HepG2 (cell line): ENCODE data around the gene SNX21. TPM values are rescaled to one million over a fixed set of nuclear protein-coding genes. Genes with fewer than 3 reads are reported as not detected.
A peak's percentile ranks its signal among the peaks of the same experiment; 100 is the strongest.

Source experiments
- BRF2 ChIP-seq: sonication (generic); formaldehyde crosslinking; IDR thresholded peaks from 2 replicates; pipeline ENCODE4 v1.8.1; 2022; ENCODE audit warnings: mild to moderate bottlenecking, missing genetic modification reagents
- CENPX ChIP-seq: sonication (generic); formaldehyde crosslinking; IDR thresholded peaks from 2 replicates; pipeline ENCODE4 v1.9.0; 2021; ENCODE audit warnings: mild to moderate bottlenecking, missing genetic modification reagents, moderate library complexity
- CTCF ChIP-seq: sonication (generic); formaldehyde crosslinking; IDR thresholded peaks from 2 replicates; pipeline ENCODE4 v1.5.0; 2020; ENCODE audit warnings: mild to moderate bottlenecking, missing genetic modification reagents, moderate library complexity
- DPF2 ChIP-seq: sonication (generic); formaldehyde crosslinking; IDR thresholded peaks from 2 replicates; pipeline ENCODE4 v1.4.0; 2020; ENCODE audit warnings: mild to moderate bottlenecking, low read depth, missing genetic modification reagents, borderline replicate concordance
- FOSL1 ChIP-seq: sonication (generic); formaldehyde crosslinking; IDR thresholded peaks from 2 replicates; pipeline ENCODE4 v1.9.0; 2021; ENCODE audit warnings: missing genetic modification reagents, borderline replicate concordance
- FOXM1 ChIP-seq: sonication (generic); formaldehyde crosslinking; IDR thresholded peaks from 2 replicates; pipeline ENCODE4 v1.5.0; 2020; ENCODE audit warnings: missing genetic modification reagents
- HDAC6 ChIP-seq: fragments of 200-600 bp; sonication (generic); IDR thresholded peaks from 2 replicates; pipeline ENCODE4 v1.7.0; 2017; ENCODE audit warnings: mild to moderate bottlenecking, antibody characterized with exemption, low read length, low read depth
- HNRNPL ChIP-seq: fragments of 200-400 bp; formaldehyde crosslinking; IDR thresholded peaks from 2 replicates; pipeline ENCODE4 v1.6.1; 2017; ENCODE audit warnings: mild to moderate bottlenecking, low read depth, low read length
- MTERF4 ChIP-seq: sonication (generic); formaldehyde crosslinking; IDR thresholded peaks from 2 replicates; pipeline ENCODE4 v1.8.0; 2023; ENCODE audit warnings: mild to moderate bottlenecking, missing genetic modification reagents
- NFATC3 ChIP-seq: sonication (generic); formaldehyde crosslinking; IDR thresholded peaks from 2 replicates; pipeline ENCODE4 v1.5.1; 2020; ENCODE audit warnings: mild to moderate bottlenecking, missing genetic modification reagents
- PHB2 ChIP-seq: fragments of 450-650 bp; IDR thresholded peaks from 2 replicates; pipeline ENCODE4 v1.6.1; 2018; ENCODE audit not compliant: partially characterized antibody
- RAD51 ChIP-seq: fragments of 450-650 bp; IDR thresholded peaks from 2 replicates; pipeline ENCODE4 v1.6.1; 2016; ENCODE audit warnings: borderline replicate concordance
- RBFOX2 ChIP-seq: fragments of 200-400 bp; formaldehyde crosslinking; IDR thresholded peaks from 2 replicates; pipeline ENCODE4 v1.6.1; 2017; ENCODE audit warnings: low read depth, mild to moderate bottlenecking, low read length
- SMYD3 ChIP-seq: sonication (generic); formaldehyde crosslinking; IDR thresholded peaks from 2 replicates; pipeline ENCODE4 v1.8.1; 2023; ENCODE audit warnings: mild to moderate bottlenecking, missing genetic modification reagents
- SNAPC2 ChIP-seq: sonication (generic); formaldehyde crosslinking; IDR thresholded peaks from 2 replicates; pipeline ENCODE4 v1.8.1; 2022; ENCODE audit warnings: mild to moderate bottlenecking, missing genetic modification reagents
- SRSF1 ChIP-seq: fragments of 200-400 bp; formaldehyde crosslinking; optimal IDR thresholded peaks from 2 replicates; pipeline ENCODE3; 2017; ENCODE audit warnings: mild to moderate bottlenecking, low read depth, low read length, moderate library complexity
- SRY ChIP-seq: sonication (generic); formaldehyde crosslinking; IDR thresholded peaks from 2 replicates; pipeline ENCODE4 v1.8.0; 2022; ENCODE audit warnings: mild to moderate bottlenecking, missing genetic modification reagents
- STAG1 ChIP-seq: sonication (generic); formaldehyde crosslinking; IDR thresholded peaks from 2 replicates; pipeline ENCODE4 v1.4.0; 2020; ENCODE audit warnings: missing genetic modification reagents
- TEAD3 ChIP-seq: optimal IDR thresholded peaks from 2 replicates; pipeline ENCODE3; 2016; ENCODE audit warnings: borderline replicate concordance
- ZNF224 ChIP-seq: sonication (generic); formaldehyde crosslinking; IDR thresholded peaks from 2 replicates; pipeline ENCODE4 v1.5.0; 2020; ENCODE audit warnings: mild to moderate bottlenecking, missing genetic modification reagents
- ZNF282 ChIP-seq: fragments of 450-650 bp; IDR thresholded peaks from 2 replicates; pipeline ENCODE4 v1.6.1; 2018; ENCODE audit not compliant: partially characterized antibody
- ZNF446 ChIP-seq: sonication (generic); formaldehyde crosslinking; IDR thresholded peaks from 2 replicates; pipeline ENCODE4 v1.5.0; 2020; ENCODE audit warnings: mild to moderate bottlenecking, missing genetic modification reagents
- ZNF451 ChIP-seq: sonication (generic); formaldehyde crosslinking; IDR thresholded peaks from 2 replicates; pipeline ENCODE4 v1.5.0; 2020; ENCODE audit warnings: mild to moderate bottlenecking, missing genetic modification reagents
- ZNF768 ChIP-seq: sonication (generic); formaldehyde crosslinking; IDR thresholded peaks from 2 replicates; pipeline ENCODE4 v1.4.0; 2020; ENCODE audit warnings: missing genetic modification reagents
- ZNF776 ChIP-seq: sonication (generic); formaldehyde crosslinking; IDR thresholded peaks from 2 replicates; pipeline ENCODE4 v1.4.0; 2020; ENCODE audit warnings: mild to moderate bottlenecking, missing genetic modification reagents
- ZNF878 ChIP-seq: sonication (generic); formaldehyde crosslinking; IDR thresholded peaks from 2 replicates; pipeline ENCODE4 v1.8.1; 2023; ENCODE audit warnings: mild to moderate bottlenecking, missing genetic modification reagents, moderate library complexity
- polyA plus RNA-seq, 8 experiments: library from polyadenylated mRNA; depleted of rRNA in 3 of 8; stranded (reverse) in 7 of 8; unstranded in 1 of 8; fragments of >200 nt; fragmentation: Illumina TruSeq in 4 of 8; extraction: Trizol in 4 of 8; gene quantifications; 2 replicates each; pipeline versions ENCODE4 v1.2.1 to v1.2.3, GENCODE V29; 2011 to 2016; ENCODE audit warnings: low read depth in 4 of 8, missing spikeins in 1 of 8, mixed read lengths in 1 of 8; ENCODE audit not compliant: insufficient read depth in 1 of 8
- total RNA-seq, 5 experiments: library from RNA; depleted of rRNA; stranded (reverse); fragments of >200 nt; fragmentation: Illumina TruSeq; extraction: Trizol; gene quantifications; 2 replicates each; pipeline ENCODE4 v1.2.3, GENCODE V29; 2016; ENCODE audit warnings: low read depth in 1 of 5

The SNX21 gene
- total and polyA plus RNA-seq, 2 of the 13 experiments (the other 11 are each of a cell fraction or from before 2014, with no cell fraction given), result 7.7 to 12.8 TPM

GRCh38 chr20:45840700-45841198 lies 7.2 kb downstream of the SNX21 start (continued):
- TF ChIP-seq BRF2 (CRISPR knock-in tag) (no peak), TEAD3 (CRISPR knock-in tag) (no peak), SMYD3 (CRISPR knock-in tag) (no peak), ZNF224 (CRISPR knock-in tag) (no peak), ZNF878 (CRISPR knock-in tag) (no peak), RAD51 (no peak), ZNF451 (CRISPR knock-in tag) (no peak), ZNF446 (CRISPR knock-in tag) (no peak), STAG1 (CRISPR knock-in tag) (0 out of 2 replicates have a peak, but pooled peaks have one; percentile 6), PHB2 (no peak), ZNF282 (no peak), ZNF768 (CRISPR knock-in tag) (peak; percentile 23; the same call in 1 of the 2 replicates), NFATC3 (CRISPR knock-in tag) (no peak), FOXM1 (no peak), RBFOX2 (peak; percentile 63), ZNF776 (CRISPR knock-in tag) (no peak), FOSL1 (no peak), SRY (CRISPR knock-in tag) (no peak), CENPX (CRISPR knock-in tag) (no peak), HDAC6 (no peak), MTERF4 (CRISPR knock-in tag) (no peak), HNRNPL (peak; percentile 65; the same call in 1 of the 2 replicates), DPF2 (CRISPR knock-in tag) (no peak), SNAPC2 (no peak), SRSF1 (no peak), CTCF (CRISPR knock-in tag) (peak; percentile 29; the same call in 1 of the 2 replicates)
